Peyer's patch (tissue), 4 donors: ENCODE measurements around the gene MRPL42.

Experiments used
- CTCF ChIP-seq, 6 experiments: fragments of 450-650 bp in 4 of 6; fragments of 200-600 bp in 2 of 6; sonication (generic) in 1 of 6; IDR thresholded peaks; one replicate each; pipeline ENCODE4 v1.5.1; 2017 to 2019; ENCODE audit warnings: antibody characterized with exemption in 6 of 6, mild to moderate bottlenecking in 3 of 6, moderate library complexity in 1 of 6
- POLR2A ChIP-seq, 2 donors: fragments of 450-650 bp; IDR thresholded peaks; one replicate each; pipeline ENCODE4 v1.5.1; 2017; ENCODE audit warnings: antibody characterized with exemption in 2 of 2, mild to moderate bottlenecking in 2 of 2, moderate library complexity in 2 of 2

GRCh38 chr12:93419388-93420034, 47.8 kb upstream of the MRPL42 start:
- peak; percentile 62 to 80 (median 70) for TF ChIP-seq CTCF (IDR thresholded peaks at IDR 0.05)
- TF ChIP-seq POLR2A (IDR thresholded peaks at IDR 0.05) = no peak
